SW480 (cell line): Measurements from ENCODE around the gene CCM2.
"Not testable (repeated sequence)": the region's sequence is repeated elsewhere in the genome, so short reads cannot be mapped to it uniquely, and the experiment has no call there.

Experiments
- DNase-seq: peaks from one replicate; pipeline ENCODE4 v3.0.0-alpha.2; 2016; ENCODE audit warnings: low spot score

Gene CCM2

DNA sequence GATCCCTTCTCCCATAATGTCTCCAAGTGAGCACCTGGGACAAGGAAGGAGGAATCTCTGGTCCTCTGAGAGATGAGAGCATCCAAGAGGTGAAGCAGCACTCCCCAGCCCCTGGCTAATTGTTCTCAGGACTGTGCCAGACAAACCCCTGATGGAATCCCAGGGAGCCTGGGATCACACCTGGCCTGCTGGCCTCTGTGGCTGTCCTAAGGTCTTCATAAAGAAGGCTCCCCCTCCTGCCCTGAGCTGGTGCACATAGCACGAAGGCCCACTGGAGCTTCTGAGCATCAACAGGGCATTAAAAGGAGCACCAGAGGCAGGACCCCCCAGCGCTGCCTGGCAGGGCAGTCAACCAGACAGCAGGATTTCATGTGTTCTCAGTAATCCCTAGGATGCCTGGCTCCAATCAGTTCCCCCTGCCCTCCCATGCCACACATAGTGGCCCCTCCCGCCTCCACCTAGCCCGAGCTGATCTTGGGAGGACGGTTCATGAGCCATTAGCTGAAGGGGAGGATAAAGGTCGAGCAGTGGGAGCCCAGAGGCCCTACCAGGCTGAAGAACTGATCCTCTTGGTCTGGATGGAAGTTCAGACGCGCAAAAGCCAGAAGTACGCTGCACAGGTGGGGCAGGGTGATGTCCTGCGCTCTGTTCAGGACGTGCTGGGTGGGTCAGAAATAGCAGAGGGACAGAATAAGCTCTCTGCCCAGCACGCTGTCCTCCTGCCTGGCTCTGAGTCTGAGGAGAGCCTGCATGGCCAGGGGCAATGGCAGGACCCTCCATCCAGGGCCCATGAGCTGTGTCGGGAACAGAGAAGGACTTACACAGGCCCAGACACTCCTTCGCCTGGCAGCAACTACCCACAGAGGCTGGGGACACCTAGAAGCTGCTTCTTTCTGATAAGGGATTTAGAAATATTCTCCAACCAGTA lies 103.0 kb downstream of the CCM2 start:
- DNase-seq = no peak

DNA sequence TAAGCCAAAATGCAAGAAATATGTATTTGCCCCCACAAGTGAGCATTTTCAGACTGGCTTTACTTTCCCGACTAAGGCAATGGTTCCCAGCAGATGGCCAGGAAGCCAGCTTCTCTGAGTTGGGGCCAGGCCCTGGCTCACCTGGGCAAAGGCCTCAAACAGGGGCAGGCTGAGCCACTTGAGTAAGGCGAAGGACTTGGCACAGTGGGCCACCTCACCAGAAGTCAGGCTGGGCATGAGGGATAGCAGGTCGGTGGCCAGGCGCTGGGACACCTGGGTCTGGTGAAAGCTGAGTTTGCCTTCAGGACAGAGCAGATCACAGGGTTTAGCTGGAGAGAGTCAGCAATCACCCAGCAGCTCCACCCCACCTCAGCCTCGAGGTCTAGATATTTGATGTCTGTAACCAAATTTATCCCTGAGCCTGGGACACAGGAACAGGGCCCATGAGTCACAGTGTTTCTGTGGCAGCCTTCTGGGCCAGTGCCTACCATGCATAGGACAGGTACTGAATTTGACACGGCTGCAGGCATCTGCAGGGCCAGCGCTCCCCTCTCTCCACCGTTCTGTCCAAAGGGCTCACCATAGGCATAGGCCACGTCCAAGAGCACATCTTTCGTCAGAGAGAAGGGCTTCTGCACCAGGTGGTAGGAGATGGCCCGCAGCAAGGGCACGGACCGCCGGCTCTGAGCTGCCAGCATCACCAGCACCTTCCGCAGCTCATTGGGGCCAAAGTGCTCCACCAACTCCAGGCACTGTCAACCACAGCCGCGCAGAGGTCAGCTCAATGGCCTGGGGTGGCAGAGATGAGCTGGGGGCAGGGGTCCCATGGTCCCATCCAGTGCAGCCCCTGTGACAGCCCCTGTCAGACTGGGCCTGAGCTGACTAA lies 104.2 kb downstream of the CCM2 start:
- DNase-seq = no peak

DNA sequence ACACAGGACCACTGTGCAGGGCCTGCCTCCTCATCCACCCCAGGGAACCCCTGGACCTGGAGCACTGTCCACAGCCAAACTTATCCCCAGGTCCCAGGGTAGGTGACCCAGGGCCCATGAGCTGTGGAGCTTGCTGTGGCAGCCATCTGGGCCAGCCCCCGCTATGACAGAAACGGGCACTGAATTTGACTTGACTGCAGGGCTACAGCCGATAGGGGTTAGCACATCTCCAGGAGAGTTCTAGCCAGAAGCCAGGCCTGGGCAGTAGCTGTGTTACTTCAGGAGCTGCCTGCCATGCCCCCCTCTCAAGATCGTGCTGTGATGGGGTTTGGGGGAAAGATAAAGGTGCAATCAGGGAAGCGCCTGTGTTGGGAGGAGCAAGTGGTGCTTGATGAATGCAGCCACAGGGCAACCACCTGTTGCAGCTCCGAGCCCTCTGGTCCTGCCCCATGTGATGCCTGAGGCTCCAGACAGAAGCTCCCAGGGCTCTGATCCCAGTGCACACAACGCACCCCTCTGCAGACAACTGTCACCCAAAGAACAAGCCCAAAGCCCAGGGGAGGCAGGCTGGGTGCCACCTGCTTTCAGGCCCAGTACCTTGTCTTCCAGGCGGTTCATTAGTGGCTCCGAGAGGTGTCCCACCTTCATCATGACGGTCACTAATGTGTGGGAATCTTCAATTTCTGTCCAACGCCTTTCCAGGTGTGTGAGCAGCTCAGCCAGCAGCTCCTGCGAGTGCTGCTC lies 105.0 kb downstream of the CCM2 start:
- no peak for DNase-seq

DNA sequence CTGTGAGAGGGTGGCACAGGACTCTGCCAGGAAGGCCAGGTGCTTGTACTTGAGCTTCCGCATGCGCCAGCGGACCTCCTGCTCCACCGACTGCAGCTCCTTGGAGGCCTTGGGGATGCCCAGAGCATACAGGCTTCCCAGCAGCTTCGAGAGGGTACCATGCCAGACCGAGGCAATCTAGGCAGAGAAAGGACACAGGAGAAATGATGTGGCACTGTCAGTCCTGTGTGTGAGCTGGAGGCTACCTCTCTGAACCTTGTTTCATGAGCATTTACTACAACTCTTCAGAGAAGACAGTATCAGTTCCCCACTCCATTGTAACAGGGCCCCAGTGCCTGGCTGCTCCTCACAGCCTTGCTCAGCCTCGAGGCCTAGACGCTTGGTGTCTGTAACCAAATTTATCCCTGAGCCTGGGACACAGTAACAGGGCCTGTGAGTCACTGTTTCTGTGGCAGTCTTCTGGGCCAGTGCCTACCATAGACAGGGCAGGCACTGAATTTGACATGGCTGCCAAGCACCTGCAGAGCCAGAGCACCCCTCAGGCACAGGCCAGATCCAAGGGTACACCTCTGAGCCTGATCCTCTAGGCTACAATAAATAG lies 105.7 kb downstream of the CCM2 start:
- no peak for DNase-seq

DNA sequence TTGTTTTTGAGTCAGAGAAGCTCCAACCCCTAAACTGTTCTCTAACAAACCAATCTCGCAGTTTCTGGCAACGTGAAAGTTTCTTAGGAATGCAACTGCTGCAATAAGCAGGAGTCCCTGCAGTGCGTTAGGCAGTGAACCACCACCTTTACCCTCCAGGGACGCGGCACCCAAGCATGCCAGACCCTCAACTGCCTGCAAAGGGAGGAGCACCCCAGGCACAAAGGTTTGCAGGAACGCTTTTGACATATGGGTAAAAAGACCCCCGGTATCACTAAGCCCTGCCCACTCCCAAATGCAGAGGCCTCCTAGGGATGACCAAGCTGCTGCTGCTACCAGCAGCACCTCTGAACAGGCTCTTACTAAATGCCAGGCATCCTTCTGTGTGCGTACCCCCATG lies 106.8 kb downstream of the CCM2 start:
- no peak for DNase-seq

DNA sequence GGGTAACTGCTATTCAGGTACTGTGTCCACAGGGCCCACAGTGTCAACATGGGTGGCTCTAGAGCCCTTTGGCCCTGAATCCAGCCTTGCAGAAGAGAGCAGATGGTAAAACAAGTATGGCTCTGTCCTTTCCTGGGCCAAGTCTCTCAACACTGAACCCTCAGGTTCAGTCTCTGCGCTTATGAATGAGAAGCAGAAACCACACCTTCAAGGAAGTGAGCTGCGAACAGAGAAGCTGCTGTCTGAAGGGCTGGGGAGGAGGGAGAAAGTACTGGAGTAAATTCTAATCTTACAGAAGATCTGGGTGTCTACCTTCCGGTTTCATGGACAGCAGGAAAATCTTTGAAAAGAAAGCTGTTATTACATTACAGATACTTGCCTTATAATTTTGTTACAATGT lies 107.4 kb downstream of the CCM2 start:
- no peak for DNase-seq

DNA sequence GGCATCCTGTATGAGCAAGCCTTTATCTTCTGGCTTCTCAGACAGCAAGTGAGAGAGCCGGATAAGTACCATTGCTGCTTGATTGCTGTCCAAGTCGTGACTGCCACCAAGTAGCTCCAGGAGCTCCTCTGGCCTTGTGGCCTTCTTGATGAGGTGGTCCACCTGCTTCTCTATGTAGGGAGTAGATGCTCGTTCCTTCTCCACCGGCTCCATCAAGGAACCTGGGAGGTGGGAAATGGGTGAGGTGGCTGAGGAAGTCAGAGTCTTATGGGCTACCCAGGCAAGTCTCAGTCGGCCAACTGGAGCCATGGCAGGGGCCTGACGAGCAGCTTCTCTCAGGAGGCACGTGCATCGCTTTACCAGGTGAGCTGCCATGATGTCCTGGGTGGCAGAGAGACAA lies 108.9 kb downstream of the CCM2 start:
- DNase-seq = no peak

DNA sequence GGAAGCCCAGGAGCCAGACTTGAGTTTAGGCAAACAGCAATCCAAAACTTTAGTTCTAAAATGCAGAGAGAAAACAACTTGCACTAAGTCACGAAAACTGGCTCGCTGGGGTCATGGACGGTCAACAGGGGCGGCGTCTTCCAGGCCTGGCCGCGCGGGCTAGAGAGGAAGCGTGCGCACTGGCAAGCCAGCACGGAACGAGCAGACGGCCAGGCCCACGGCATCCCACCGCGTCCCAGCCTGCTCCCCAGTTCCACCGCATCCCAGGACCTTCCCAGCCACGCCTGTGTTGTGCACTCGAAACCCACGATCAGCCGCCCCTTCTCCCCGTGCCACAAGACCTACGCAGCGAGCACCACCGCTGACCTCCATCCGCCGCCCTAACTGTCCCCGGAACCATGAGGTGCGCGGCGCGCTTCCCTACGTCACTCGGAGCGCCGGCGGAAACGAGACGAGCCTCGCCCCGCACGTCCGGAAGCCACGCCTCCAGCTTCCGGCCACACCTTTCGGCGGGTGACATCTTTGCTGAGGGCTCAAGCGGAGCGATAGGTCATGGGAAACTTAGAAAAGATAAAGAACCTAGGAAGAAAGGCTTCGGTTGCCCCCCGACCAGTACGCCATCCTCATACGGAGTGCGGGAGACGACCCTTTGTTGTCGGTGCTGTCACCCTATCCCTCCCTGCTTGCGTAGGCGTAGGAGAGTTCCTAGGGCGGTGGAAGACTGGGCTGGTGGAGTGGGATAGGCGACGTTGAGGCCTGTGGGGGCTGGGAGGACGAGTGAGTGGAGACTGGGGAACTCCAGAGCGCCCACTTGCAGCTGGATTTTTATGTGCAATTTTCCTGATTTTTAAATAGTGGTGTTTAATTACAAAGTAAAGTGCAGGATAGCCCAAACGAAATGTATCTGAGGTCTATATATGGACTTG lies 111.6 kb downstream of the CCM2 start, which contains the start of gene TBRG4:
TSS of gene TBRG4 (minus strand) at position 400 of the 926 bp plus-strand sequence. CDS start 2,460 bp downstream, outside the sequence.
- DNase-seq = peak; percentile 98

DNA sequence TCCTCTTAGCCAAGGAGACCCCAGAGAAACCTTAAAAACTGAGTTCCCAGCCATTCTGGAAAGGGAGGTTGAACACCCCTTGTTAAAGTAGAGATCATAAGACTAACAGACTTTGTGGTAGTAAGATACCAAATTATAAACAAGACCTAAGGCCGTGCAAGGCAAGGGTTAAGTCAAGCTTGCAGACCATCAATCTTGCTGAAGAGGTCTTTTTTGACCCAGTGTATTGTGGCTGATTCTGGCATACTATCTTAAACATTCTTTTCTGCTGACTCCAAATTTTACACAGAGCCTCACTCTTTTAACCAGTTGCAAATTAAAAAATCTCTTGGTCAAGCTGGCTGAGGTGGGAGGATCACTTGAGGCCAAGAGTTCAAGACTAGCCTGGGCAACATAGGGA lies 112.6 kb downstream of the CCM2 start:
- no peak for DNase-seq

DNA sequence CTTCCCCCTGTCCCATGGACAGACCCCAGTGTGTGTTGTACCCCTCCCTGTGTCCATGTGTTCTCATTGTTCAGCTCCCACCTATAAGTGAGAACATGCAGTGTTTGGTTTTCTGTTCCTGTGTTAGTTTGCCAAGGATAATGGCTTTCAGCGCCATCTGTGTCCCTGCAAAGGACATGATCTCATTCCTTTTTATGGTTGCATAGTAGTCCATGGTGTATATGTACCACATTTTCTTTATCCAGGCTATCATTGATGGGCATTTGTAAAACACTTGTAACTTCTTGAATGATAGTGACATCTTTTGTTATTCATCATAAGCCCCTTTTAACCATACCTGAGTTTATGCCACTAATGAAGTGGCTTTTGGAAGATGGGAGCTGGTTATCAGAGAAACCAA lies 114.3 kb downstream of the CCM2 start:
- not testable (repeated sequence) for DNase-seq

DNA sequence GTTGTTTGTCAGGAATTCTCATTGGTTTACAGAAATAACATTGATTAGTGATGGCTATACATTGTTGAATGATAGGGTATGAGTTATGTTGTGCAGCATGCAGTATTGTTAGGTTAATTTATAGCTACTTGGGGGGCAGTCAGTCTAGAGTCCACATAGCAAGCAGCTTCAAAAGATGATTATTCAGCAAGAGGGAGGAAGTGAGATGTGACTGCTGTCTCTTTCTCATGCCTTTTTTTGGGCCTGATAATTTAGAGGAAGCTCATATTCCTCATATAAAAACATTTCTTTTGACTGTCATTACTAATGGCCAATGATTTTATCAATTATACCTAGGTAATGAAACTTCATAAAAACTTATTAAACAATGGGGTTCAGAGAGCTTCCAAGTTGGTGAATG lies 114.9 kb downstream of the CCM2 start:
- DNase-seq = no peak

DNA sequence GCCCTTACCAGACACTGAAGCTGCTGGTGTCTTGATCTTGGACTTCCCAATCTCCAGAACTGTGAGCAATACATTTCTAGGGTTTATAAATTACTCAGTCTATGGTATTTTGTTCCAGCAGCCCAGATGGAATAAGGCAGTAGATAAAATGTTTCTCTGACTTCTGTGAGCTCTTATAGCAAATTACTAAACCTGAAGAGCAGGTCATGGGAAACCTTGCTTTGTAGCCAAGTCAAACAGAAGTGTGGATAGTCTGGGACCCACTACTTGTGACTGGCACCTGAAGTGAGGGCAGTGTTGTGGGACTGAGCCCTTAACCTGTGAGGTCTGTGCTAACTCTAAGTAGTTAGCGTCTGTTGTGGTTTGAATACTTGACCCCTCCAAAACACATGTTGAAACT lies 116.0 kb downstream of the CCM2 start:
- DNase-seq = no peak

DNA sequence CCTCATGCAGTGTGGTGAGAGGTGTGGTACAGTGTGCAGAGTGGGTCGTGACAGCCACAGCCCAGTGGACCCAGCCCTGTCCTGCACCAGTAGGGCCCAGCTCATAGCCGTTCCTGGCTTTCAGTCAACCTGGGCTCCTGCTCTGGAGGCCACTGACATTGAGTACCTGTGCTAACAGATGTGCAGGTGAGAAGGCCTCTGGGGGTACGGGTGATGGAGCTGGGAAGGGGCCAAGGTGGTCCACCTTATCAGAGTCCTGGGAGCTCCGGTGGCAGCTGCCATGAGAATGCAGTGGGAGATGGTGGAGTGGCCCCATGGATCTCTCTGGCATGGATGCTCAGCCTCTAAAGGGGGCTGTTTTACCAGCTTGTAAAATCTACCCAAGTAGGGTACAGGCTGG lies 117.6 kb downstream of the CCM2 start:
- DNase-seq = no peak

DNA sequence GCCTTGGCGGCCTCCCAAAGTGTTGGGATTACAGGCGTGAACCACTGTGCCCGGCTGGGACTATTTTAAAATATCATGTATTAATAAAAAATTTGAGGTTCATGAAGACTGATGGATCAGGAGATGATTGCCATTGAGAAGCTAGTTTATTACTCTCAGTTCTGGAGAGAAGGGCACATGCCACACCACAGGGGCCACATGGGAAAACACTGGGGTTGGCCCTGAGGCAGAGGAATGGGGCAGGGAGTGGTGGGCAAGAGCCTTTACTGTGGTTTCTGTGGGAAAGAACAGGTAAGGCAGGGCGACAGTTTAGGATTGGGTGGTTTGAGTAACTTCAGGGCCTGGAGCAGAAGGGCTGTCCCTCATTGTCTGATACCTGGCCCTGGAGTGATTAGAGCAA lies 118.3 kb downstream of the CCM2 start:
- DNase-seq = peak; percentile 48

DNA sequence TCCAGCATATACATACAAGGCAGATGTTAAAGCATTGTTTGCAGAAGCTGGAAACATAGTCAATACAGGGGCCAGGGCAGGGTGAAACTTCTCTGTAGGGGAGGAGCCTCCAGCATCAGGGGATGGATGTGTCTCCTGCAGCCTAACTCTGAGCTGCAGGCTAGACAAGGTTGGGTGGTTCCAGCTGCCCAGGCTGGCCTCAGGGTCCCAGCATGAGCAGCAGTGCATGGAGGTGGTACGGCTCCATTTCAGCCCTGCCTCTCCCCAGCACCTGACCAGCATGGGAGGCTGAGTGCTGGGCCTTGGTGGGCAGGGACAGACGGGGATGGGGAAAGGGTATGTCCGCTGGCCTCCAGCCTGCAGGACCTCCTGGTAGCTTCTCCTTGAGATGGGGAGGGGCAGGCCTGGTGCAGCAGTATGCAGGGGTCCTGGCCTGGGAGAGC lies 118.9 kb downstream of the CCM2 start:
- DNase-seq = no peak

DNA sequence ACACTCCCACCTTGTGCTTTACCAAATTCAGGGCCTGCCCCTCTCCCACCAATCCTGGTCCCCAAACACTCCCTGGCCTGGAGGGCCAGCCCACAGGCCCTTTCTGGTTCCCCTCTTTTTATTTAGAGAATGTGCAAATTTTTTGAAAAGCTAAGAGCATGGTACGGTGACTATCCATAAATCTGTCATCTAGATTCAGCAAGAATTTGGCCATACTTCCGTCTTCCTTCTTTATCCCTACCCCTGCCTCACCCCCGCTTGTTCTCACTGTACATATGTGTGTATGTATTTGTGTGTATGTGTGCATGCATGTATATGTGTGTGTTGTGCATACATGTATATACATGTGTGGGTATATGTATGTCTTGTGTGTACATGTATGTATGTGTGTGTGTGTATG lies 119.5 kb downstream of the CCM2 start:
- no peak for DNase-seq

DNA sequence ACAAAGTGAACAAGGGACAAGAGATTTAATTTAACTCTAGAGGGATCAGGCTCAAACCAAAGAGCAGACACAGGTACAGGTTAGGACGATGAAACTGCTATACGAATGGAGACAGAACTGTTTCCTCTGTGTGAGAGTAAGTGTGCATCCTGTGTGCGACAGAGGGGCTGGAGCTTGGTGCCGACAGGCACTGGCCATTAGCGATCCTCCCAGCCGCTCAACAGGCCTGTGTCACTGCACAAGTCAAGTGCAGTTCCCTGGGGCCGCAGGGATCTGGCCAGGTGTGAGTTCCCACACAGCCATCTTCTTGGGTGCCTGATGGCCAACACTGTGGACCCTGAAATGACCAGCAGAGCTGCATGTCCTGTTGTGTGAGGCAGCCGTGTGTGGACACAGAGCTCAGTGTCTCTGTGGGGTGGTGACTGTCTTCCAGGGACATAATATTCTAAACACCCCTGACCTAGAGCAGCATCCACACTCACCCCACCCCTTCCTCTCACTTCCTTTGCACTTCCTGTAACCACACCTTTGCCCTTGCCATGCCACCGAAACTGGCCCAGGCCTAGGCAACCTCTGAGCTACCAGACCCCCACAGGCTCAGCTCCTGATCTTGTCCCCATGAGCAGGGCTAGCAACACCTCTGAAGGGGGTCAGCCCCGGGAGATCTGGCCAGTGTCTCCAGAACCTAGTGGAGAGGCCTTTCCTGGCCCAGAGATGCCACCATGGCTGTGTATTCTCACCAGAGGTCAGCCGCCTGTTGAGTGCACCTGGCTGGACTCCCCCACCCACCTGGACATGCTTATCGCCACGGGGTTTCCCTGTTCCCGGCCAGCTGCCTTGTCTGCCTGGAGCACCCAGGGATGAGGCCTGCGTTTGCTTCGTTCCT lies 123.2 kb downstream of the CCM2 start:
- no peak for DNase-seq

DNA sequence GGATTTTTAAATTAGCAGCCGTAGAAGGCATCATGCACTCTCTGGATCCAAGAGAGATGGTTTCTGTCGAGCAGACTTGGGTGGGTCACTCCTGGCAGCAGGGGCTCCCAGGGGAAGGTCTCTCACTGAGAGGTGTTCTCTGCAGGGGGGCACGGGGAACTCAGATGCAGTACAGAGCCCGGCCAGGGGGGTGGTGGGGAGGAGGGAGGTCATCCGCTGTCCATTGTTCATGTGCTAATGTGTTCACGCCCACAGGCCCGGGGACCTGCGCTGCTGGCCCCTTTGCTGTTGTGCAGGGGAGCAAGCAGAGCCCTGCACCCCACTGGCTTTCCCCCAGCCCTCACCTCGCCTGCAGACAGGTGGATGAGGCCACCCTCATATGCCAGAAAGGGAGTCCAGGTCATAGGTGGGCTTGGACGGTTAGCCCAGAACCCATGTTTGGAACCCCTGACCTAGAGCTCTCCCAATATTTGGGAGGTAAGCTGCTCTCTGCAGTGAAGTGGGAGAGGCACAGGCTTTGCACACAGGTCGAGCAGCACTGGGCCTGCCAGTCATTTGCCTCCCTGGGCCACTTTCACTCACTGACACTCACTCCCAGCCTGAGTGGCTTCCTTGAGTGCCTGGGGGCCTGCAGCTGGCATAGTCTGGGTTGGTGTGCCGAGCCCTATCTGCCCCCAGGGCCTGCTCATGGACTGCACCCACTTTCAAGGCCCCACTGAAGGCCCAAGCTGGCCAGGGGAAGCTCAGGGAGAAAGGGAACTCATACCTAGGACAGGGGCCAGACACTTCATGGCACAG lies 124.1 kb downstream of the CCM2 start:
- no peak for DNase-seq
